Duodenal mucosa (tissue), 2 donors: ENCODE measurements around the gene FRMD4B.

ENCODE experiments used
- H3K27ac ChIP-seq: one replicate; pipeline ENCODE4 v1.7.0; 2013; ENCODE audit warnings: low read depth, low read length
- H3K27me3 ChIP-seq, 2 donors: one replicate each; pipeline ENCODE4 v1.7.0; 2013; ENCODE audit warnings: low read length in 2 of 2, control low read depth in 1 of 2; ENCODE audit not compliant: insufficient read depth in 2 of 2, control insufficient read depth in 1 of 2
- H3K36me3 ChIP-seq, 2 donors: one replicate each; pipeline ENCODE4 v1.7.0; 2013; ENCODE audit warnings: low read length in 2 of 2, control low read depth in 1 of 2; ENCODE audit not compliant: insufficient read depth in 2 of 2, control insufficient read depth in 1 of 2
- H3K4me1 ChIP-seq, 2 donors: one replicate each; pipeline ENCODE4 v1.7.0; 2013; ENCODE audit warnings: low read length in 2 of 2, control low read depth in 1 of 2; ENCODE audit not compliant: insufficient read depth in 2 of 2, control insufficient read depth in 1 of 2
- H3K4me3 ChIP-seq, 2 donors: one replicate each; pipeline ENCODE4 v1.7.0; 2013; ENCODE audit warnings: low read length in 2 of 2, low read depth in 1 of 2
- H3K9ac ChIP-seq, 2 donors: one replicate each; pipeline ENCODE4 v1.7.0; 2013; ENCODE audit warnings: low read length in 2 of 2, low read depth in 1 of 2
- H3K9me3 ChIP-seq, 2 donors: one replicate each; pipeline ENCODE4 v1.7.0; 2013; ENCODE audit warnings: low read length in 2 of 2, control low read depth in 1 of 2; ENCODE audit not compliant: control insufficient read depth in 1 of 2

Gene FRMD4B

GRCh38 chr3:69296995-69297394, 88.9 kb downstream of the FRMD4B start:
- no peaks in the 10 kb centered on the region for H3K27me3 ChIP-seq
- no peak overlapping the region for H3K9ac ChIP-seq
- H3K36me3 ChIP-seq, result no peaks in the 10 kb centered on the region
- H3K9me3 ChIP-seq, result no peaks in the 10 kb centered on the region
- H3K4me3 ChIP-seq, result no peak overlapping the region
- no peaks in the 10 kb centered on the region for H3K4me1 ChIP-seq
- no peak overlapping the region for H3K27ac ChIP-seq

- H3K9ac ChIP-seq, result no peak overlapping the region
- no peaks in the 10 kb centered on the region for H3K27me3 ChIP-seq
- H3K36me3 ChIP-seq, result no peaks in the 10 kb centered on the region
- H3K9me3 ChIP-seq, result no peaks in the 10 kb centered on the region
- no peak overlapping the region for H3K4me3 ChIP-seq
- H3K4me1 ChIP-seq, result no peaks in the 10 kb centered on the region
- no peak overlapping the region for H3K27ac ChIP-seq
These were observed 91.7 kb downstream of the FRMD4B start for GRCh38 chr3:69294014-69294766.

- no peak overlapping the region for H3K27ac ChIP-seq
- no peak overlapping the region for H3K9ac ChIP-seq
- no peaks in the 10 kb centered on the region for H3K27me3 ChIP-seq
- no peaks in the 10 kb centered on the region for H3K9me3 ChIP-seq
- no peaks in the 10 kb centered on the region for H3K36me3 ChIP-seq
- no peaks in the 10 kb centered on the region for H3K4me1 ChIP-seq
- H3K4me3 ChIP-seq, result no peak overlapping the region
These were observed 92.8 kb downstream of the FRMD4B start for GRCh38 chr3:69292959-69293574.

- H3K27ac ChIP-seq, result no peak overlapping the region
- no peak overlapping the region for H3K9ac ChIP-seq
These were observed 93.7 kb downstream of the FRMD4B start for GRCh38 chr3:69292185-69292584.

GRCh38 chr3:69290430-69290829, 95.5 kb downstream of the FRMD4B start:
- no peaks in the 10 kb centered on the region for H3K36me3 ChIP-seq
- no peak overlapping the region for H3K27ac ChIP-seq
- no peaks in the 10 kb centered on the region for H3K27me3 ChIP-seq
- H3K9ac ChIP-seq, result no peak overlapping the region
- no peaks in the 10 kb centered on the region for H3K9me3 ChIP-seq
- H3K4me1 ChIP-seq, result no peaks in the 10 kb centered on the region
- no peak overlapping the region for H3K4me3 ChIP-seq

More at GRCh38 chr3:69292185-69292584, 93.7 kb downstream of the FRMD4B start:
- H3K4me3 ChIP-seq, result no peak overlapping the region
- no peaks in the 10 kb centered on the region for H3K36me3 ChIP-seq
- H3K4me1 ChIP-seq, result no peaks in the 10 kb centered on the region
- H3K9me3 ChIP-seq, result no peaks in the 10 kb centered on the region
- H3K27me3 ChIP-seq, result no peaks in the 10 kb centered on the region

- no peaks in the 10 kb centered on the region for H3K9me3 ChIP-seq
- no peak overlapping the region for H3K4me3 ChIP-seq
- H3K36me3 ChIP-seq, result no peaks in the 10 kb centered on the region
- H3K9ac ChIP-seq, result no peak overlapping the region
- H3K27me3 ChIP-seq, result no peaks in the 10 kb centered on the region
- no peak overlapping the region for H3K27ac ChIP-seq
- H3K4me1 ChIP-seq, result no peaks in the 10 kb centered on the region
These were observed 95.9 kb downstream of the FRMD4B start for GRCh38 chr3:69290006-69290405.

- Histone ChIP-seq H3K4me3 (no peak overlapping the region), H3K4me1 (no peaks in the 10 kb centered on the region), H3K36me3 (no peaks in the 10 kb centered on the region), H3K9me3 (no peaks in the 10 kb centered on the region), H3K27me3 (no peaks in the 10 kb centered on the region), H3K9ac (no peak overlapping the region), H3K27ac (no peak overlapping the region)
These were observed 97.6 kb downstream of the FRMD4B start for GRCh38 chr3:69288161-69288895.

GRCh38 chr3:69283913-69284611, 101.8 kb downstream of the FRMD4B start:
- Histone ChIP-seq H3K36me3 (no peaks in the 10 kb centered on the region), H3K27ac (no peak overlapping the region), H3K4me3 (no peak overlapping the region), H3K9me3 (no peaks in the 10 kb centered on the region), H3K4me1 (peaks cover 0 to 4% of the 10 kb centered on the region in 2 donors), H3K9ac (no peak overlapping the region), H3K27me3 (no peaks in the 10 kb centered on the region)

- Histone ChIP-seq H3K9me3 (no peaks in the 10 kb centered on the region), H3K4me1 (peaks cover 0 to 4% of the 10 kb centered on the region in 2 donors), H3K9ac (no peak overlapping the region), H3K27ac (no peak overlapping the region), H3K4me3 (no peak overlapping the region), H3K36me3 (no peaks in the 10 kb centered on the region), H3K27me3 (no peaks in the 10 kb centered on the region)
These were observed 102.4 kb downstream of the FRMD4B start for GRCh38 chr3:69283496-69283895.

GRCh38 chr3:69282181-69282580, 103.7 kb downstream of the FRMD4B start:
- Histone ChIP-seq H3K27ac (no peak overlapping the region), H3K36me3 (no peaks in the 10 kb centered on the region), H3K9me3 (no peaks in the 10 kb centered on the region), H3K27me3 (no peaks in the 10 kb centered on the region), H3K4me1 (peaks cover 0 to 4% of the 10 kb centered on the region in 2 donors), H3K9ac (peak overlapping the region in 1 of 2 donors; percentile 11), H3K4me3 (no peak overlapping the region)
